Pulmonary artery endothelial cell (primary cell): ENCODE data around the gene IFI27L2. TPM values are rescaled to one million over a fixed set of nuclear protein-coding genes. Genes with fewer than 3 reads are reported as not detected.

ENCODE experiments used
- DNase-seq: peaks from one replicate; pipeline ENCODE4 v3.0.0-alpha.2; 2011; ENCODE audit warnings: low read depth, low spot score
- total RNA-seq: library from RNA; depleted of rRNA; stranded (reverse); fragments of >200 nt; gene quantifications from 2 replicates; pipeline ENCODE4 v1.2.3, GENCODE V29; 2014

The IFI27L2 gene
- total RNA-seq, 1 donor from 2014 or later, result 102 TPM

- no peak for DNase-seq
Observed at GRCh38 chr14:94123296-94123695, 6.1 kb downstream of the IFI27L2 start.

DNA sequence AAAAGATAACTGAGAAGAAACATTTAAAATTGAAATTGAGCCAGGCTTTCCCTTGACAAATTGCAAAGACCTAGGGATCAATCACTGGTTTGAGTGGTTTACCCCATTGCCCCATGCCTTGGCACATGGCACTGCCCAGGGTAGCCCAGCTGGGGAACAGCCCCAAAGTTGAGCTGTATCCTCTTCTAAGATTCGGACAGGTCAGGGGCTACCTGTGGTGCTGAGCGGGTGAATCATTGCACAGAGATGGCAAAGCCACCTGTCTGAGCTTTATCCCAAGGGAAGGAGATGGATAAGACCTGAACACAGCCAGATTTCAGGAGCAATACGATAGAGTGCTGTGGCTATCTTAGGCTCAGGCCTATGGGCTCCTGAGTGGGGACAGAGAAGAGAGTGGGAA, 7.0 kb downstream of the IFI27L2 start:
- DNase-seq, result no peak

DNA sequence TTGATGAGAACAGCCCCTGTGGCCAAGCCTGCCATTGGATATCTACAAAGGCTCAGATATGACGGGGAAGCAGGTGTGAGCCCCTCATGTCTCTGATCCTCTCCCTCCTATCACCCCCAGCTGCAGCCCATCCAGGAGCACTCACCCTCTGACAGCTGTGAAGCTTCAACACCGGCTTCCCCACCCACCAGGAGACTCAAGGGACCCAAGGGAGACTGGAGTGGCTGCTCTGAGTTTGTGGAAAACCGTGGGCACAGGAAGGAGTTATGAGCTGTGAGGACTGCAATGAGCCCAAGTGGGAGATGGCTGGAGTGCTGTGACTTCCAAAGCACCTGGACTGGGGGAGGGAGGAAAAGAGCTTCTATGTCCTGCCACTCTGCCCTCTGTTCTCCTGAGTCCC, 7.9 kb downstream of the IFI27L2 start:
- DNase-seq, result no peak

- no peak for DNase-seq
Observed at GRCh38 chr14:94120667-94121340, 8.6 kb downstream of the IFI27L2 start.

DNA sequence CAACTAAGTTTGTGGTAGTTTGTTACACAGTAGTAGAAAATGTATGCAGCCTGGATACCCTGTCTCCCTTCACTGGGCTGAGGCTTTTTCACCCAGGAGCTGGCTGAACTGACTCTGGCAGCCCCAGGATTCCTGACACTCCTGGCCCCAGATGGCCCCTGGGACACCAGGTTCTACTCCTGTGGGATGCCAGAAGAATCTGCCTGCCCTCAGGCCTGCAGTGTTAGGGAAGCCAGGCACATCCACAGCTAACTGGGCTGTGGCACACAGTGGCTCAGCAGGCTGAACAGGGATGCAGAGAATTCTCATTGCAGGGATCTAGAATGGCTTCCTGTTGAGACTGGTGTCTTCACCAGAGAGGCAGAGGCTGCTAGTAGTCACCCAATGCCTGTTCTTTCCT, 10.3 kb downstream of the IFI27L2 start:
- no peak for DNase-seq

GRCh38 chr14:94117856-94118255, 11.5 kb downstream of the IFI27L2 start:
- DNase-seq, result no peak

DNA sequence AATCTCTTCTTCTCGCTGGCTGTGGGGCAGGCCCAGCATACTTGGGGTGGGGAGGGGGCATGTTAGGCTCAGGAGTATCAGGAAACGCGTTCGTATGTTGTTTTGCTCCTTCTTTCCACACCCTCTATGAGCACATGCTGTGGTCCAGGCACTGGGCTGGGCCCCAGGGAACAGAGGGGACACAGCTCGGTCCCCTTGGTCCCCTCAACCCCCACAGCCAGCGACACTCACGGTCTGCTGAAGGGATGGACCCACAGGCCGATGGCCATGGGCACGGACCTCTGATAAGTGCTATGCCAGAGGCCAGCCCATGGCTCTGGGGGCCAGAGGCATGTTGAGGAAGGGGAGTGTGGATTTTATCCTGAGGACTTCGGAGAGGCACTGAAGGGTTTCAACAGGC, 12.7 kb downstream of the IFI27L2 start:
- no peak for DNase-seq

GRCh38 chr14:94115631-94116030, 13.8 kb downstream of the IFI27L2 start:
- no peak for DNase-seq

DNA sequence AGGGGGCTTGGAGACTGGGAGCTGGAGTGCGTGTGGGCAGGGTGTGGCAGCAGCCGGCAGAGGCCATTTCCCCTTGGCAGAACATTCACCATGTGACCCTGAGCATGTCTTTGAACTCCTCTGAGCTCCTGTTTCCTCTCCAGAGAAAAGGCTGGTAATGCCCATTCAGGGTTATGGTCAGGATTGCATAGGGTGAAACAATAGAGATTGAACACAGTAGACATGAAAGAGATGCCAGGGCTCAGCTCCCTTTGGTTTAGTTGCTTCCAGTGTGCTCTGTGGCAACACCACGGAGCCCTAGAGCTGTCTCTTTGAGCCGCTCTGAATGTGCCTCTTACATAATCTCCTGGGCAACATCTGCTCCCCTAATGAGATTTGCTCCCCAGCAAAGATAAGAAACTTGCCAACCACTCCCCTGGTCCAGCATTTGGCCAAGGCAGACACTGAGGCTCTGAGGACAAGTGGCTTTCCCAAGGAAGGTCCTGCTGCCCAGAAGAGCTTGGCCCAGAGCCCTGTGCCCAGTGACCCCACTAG, 14.3 kb downstream of the IFI27L2 start:
- DNase-seq, result no peak

DNA sequence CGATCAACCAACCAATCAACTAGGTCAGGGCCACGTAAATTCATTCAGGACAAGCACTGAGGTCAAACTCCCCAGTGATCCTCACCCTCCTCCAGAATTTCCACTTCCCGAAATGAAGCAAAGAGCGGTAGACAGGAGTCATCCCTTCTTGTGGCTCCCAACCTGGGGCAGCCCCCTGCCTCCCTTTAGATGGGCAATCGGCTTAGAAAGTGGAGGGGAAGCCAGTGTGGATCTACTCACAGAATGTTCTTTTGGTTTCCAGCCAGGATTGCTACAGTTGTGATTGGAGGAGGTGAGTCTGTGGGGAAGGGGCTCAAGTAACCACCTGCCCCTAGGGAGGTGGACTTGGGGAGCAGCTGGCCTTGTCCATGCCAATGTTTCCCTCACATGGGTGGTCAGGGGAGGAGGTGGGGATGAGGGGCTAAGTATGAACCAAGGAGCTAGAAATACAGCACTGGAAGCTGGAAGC, 14.8 kb downstream of the IFI27L2 start:
- DNase-seq, result no peak

- no peak for DNase-seq
Observed at GRCh38 chr14:94113908-94114588, 15.4 kb downstream of the IFI27L2 start.

- peak; percentile 22 for DNase-seq
Observed at GRCh38 chr14:94113490-94113889, 15.9 kb downstream of the IFI27L2 start.

DNA sequence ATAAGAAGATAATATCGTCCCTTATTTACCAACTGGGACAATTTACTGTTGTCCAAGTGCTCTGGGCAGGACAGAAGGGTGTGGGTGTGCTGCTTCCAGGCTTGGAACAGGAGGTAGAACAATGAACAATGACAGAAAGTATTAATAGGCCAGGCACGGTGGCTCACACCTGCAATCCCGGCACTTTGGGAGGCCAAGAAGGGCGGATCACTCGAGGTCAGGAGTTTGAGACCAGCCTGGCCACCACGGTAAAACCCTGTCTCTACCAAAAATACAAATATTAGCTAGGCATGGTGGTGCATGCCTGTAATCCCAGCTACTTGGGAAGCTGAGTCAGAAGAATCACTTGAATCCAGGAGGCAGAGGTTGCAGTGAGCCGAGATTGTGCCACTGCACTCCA, 16.3 kb downstream of the IFI27L2 start:
- no peak for DNase-seq

DNA sequence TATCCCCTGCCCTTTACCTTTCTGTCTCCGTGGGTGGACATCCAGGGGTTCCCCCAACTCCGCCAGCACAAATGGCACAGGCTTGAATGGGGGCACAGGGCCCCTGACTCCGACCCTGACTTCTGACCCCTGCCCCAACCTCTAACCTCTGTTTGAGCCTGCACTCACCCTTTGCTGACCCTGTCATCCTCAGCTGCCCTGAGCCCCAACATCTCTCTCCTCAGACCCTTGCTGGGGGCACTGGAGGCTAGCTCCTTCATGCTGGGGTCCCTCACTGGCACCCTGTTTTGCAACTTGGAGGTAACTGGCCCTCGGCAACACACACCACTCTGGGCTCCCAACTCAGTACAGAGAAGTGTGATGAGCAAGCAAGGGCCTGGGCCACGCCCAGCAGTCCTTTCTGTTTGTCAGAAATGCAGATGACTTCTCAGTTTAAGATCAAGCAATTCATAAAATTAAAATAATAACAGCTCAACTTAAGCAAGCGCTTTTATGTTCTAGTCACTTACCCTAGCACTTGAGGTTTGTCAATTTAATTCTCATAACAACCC, 16.8 kb downstream of the IFI27L2 start:
- DNase-seq, result no peak

DNA sequence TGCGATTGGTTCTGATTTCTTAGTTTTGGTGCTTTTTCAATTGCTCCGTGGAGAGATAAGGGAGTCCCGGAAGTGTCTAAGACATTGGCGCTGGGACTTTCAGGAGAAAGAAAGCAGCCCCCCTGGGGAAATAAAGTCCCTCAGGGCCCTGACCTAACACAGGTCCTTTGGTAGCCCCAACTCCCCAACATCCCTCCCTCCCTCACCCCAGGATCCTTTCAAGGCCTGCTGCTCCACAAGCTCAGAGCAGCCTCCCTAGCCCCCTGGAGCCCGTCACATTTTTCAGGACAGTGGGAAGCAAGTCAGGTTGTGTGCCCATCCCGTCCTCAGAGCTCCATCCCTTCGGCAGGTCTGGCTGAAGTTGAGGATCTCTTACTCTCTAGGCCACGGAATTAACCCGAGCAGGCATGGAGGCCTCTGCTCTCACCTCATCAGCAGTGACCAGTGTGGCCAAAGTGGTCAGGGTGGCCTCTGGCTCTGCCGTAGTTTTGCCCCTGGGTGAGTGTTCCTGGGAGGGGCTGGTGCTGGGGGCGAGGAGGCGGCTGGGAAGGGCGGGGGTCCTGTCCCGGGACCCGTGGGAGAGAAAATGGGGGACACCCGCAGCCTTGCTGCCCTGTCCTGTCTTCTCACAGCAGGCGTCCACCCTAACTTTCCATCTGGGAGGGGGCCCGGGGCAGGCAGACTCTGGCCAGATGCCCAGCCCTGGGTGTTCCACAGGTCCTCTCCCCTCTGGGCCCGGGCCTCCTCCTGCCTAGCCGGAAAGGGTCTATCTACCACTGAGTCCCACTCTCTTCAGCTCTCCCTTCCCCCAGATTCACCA, 17.9 kb downstream of the IFI27L2 start:
- DNase-seq, result no peak

- peak; percentile 78 for DNase-seq
Observed at GRCh38 chr14:94110552-94111181, 18.7 kb downstream of the IFI27L2 start, which contains the start of gene IFI27. Gene IFI27 (plus strand): TSS chr14:94110736.

- DNase-seq, result no peak
Observed at GRCh38 chr14:94109915-94110250, 19.5 kb downstream of the IFI27L2 start.

DNA sequence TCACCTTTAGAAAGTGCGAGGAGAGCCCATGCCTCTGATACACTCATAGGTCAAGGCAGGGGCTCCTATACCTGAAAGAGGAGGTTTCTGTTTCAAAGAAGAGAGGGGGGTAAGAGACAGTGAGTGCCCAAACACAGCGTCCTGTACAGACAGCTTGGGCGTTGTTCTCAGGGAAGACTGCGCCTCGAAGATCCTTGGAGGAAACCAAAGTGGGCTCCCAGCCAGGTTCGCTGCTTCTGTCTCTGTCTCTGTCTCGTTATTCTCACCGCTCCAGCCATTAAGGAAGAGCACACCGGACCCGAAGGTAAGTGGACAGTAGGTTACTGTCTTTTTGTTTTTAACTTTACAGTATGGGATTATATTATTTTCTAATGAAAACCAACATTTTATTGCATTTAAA, 24.7 kb downstream of the IFI27L2 start:
- DNase-seq, result no peak

DNA sequence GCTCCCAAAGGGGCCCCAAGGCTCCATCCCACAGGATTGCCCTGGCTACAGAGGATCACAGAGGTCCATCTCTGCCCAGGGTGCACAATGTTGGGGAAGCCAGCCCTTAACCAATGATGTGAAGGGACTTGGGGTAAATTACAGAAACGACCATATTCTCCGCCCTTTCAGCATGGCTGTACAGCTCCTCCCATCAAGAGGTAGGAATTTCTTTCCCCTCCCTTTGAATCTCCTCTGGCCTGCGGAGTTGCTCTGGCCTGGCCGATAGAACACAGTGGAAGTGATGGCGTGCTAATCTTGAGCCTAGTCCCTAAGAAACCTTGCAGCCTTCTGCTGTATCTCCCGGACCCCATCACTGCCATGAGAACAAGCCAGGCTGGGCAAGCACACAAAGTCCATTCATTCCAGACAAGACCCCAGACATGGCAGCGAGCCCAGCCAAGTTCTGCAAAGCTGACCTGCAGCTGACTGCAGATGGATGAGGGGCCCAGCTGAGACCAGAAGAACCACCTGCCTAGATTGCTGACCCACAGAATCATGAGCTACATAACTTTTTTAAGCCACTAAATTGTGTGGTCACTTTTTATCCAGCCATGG, 25.8 kb downstream of the IFI27L2 start:
- no peak for DNase-seq

DNA sequence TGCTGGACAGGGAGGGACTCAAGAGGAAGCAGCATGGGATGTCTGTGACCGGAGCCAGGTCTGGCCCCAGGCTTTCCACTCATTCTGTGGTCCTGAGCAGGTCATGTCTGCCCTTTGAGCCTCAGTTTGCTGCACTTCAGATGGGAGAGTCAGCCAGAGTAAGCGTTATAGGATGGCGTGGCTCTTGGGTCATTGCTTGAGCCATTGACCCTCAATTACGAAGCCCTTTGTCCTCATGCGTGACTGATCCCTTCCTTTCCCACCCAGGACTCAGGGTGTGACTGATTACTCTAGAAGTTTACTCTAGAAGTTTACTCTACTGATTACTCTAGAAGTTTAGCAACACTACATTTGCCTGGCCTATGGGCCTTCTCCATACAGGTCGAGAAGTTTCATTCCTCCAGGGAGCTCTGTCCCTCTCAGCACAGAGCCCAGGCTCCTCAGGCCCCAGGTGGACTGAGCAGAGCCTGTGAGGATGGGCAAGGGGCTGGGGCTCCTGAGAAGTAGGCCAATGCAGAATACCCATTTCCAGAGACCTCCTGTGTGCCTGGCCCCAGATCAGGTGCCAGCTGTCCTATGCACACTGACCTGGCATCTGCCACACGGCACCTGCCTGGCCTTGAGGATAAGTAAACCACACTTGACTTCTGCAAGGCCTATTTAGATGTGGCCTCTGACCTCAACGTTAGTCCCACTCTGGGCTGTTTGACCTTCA, 26.5 kb downstream of the IFI27L2 start:
- DNase-seq, result no peak
